Endothelial cell (in vitro differentiated cells): ENCODE data around the gene SYTL2. TPM values are rescaled to one million over a fixed set of nuclear protein-coding genes. Genes with fewer than 3 reads are reported as not detected.

ENCODE experiments used
- DNase-seq: peaks from one replicate; pipeline ENCODE4 v3.0.0; 2021; ENCODE audit warnings: low spot score
- H3K27ac Mint-ChIP-seq: one replicate; pipeline ENCODE4 v1.8.0; 2021; ENCODE audit warnings: mixed read lengths, inconsistent platforms; ENCODE audit not compliant: unreplicated experiment
- H3K27me3 Mint-ChIP-seq: one replicate; pipeline ENCODE4 v1.8.0; 2021; ENCODE audit warnings: mild to moderate bottlenecking, moderate library complexity, mixed read lengths, inconsistent platforms; ENCODE audit not compliant: unreplicated experiment
- H3K36me3 Mint-ChIP-seq: one replicate; pipeline ENCODE4 v1.8.0; 2021; ENCODE audit warnings: mild to moderate bottlenecking, low read depth, mixed read lengths, inconsistent platforms; ENCODE audit not compliant: unreplicated experiment
- H3K4me1 Mint-ChIP-seq: one replicate; pipeline ENCODE4 v1.8.0; 2021; ENCODE audit warnings: mild to moderate bottlenecking, mixed read lengths, inconsistent platforms; ENCODE audit not compliant: unreplicated experiment
- H3K4me3 Mint-ChIP-seq: one replicate; pipeline ENCODE4 v1.8.0; 2021; ENCODE audit warnings: mild to moderate bottlenecking, mixed read lengths, inconsistent platforms; ENCODE audit not compliant: unreplicated experiment
- H3K9me3 Mint-ChIP-seq: one replicate; pipeline ENCODE4 v1.8.0; 2021; ENCODE audit warnings: mixed read lengths, inconsistent platforms; ENCODE audit not compliant: unreplicated experiment
- CTCF ChIP-seq: fragments of 200-600 bp; sonication (generic); IDR thresholded peaks from one replicate; pipeline ENCODE4 v1.5.0; 2021; ENCODE audit warnings: antibody characterized with exemption; ENCODE audit not compliant: unreplicated experiment
- total RNA-seq: library from RNA; stranded (reverse); fragmentation: NEBNext Ultra II Directional; extraction: Animal tissue kit (Norgen Biotek cat#: 25700); gene quantifications from one replicate; pipeline ENCODE4 v1.2.1, GENCODE V29; 2021; ENCODE audit not compliant: unreplicated experiment

Gene SYTL2
- total RNA-seq, 1 donor from 2014 or later: 4.0 TPM

GRCh38 chr11:85835263-85835662 is 24.3 kb upstream of the SYTL2 start:
- H3K4me1 Mint-ChIP-seq: peaks cover 6% of the 10 kb centered on the region
- no peaks in the 10 kb centered on the region for H3K27me3 Mint-ChIP-seq
- H3K4me3 Mint-ChIP-seq: no peak overlapping the region
- TF ChIP-seq CTCF: no peak
- DNase-seq: no peak
- no peaks in the 10 kb centered on the region for H3K9me3 Mint-ChIP-seq
- no peaks in the 10 kb centered on the region for H3K36me3 Mint-ChIP-seq
- H3K27ac Mint-ChIP-seq: no peak overlapping the region

- Mint-ChIP-seq H3K27me3 (no peaks in the 10 kb centered on the region), H3K4me1 (peaks cover 6% of the 10 kb centered on the region), H3K27ac (no peak overlapping the region), H3K36me3 (no peaks in the 10 kb centered on the region), H3K4me3 (no peak overlapping the region), H3K9me3 (no peaks in the 10 kb centered on the region)
- no peak for DNase-seq
- TF ChIP-seq CTCF: no peak
Measured at GRCh38 chr11:85831050-85831449, 20.1 kb upstream of the SYTL2 start.

- no peak overlapping the region for H3K4me3 Mint-ChIP-seq
- H3K9me3 Mint-ChIP-seq: no peaks in the 10 kb centered on the region
- H3K4me1 Mint-ChIP-seq: peaks cover 6% of the 10 kb centered on the region
- no peaks in the 10 kb centered on the region for H3K27me3 Mint-ChIP-seq
- H3K36me3 Mint-ChIP-seq: no peaks in the 10 kb centered on the region
- TF ChIP-seq CTCF: no peak
- no peak overlapping the region for H3K27ac Mint-ChIP-seq
- DNase-seq: no peak
Measured at GRCh38 chr11:85829172-85829571, 18.2 kb upstream of the SYTL2 start.

- no peak for DNase-seq
- no peaks in the 10 kb centered on the region for H3K27me3 Mint-ChIP-seq
- no peaks in the 10 kb centered on the region for H3K9me3 Mint-ChIP-seq
- no peak overlapping the region for H3K4me3 Mint-ChIP-seq
- TF ChIP-seq CTCF: no peak
- no peaks in the 10 kb centered on the region for H3K36me3 Mint-ChIP-seq
- H3K4me1 Mint-ChIP-seq: peaks cover 12% of the 10 kb centered on the region
- no peak overlapping the region for H3K27ac Mint-ChIP-seq
Measured at GRCh38 chr11:85828640-85828978, 17.7 kb upstream of the SYTL2 start.

- H3K27me3 Mint-ChIP-seq: no peaks in the 10 kb centered on the region
- TF ChIP-seq CTCF: no peak
- H3K4me1 Mint-ChIP-seq: peaks cover 12% of the 10 kb centered on the region
- H3K36me3 Mint-ChIP-seq: no peaks in the 10 kb centered on the region
- DNase-seq: no peak
- H3K4me3 Mint-ChIP-seq: no peak overlapping the region
- no peak overlapping the region for H3K27ac Mint-ChIP-seq
- no peaks in the 10 kb centered on the region for H3K9me3 Mint-ChIP-seq
Measured at GRCh38 chr11:85827748-85828639, 17.1 kb upstream of the SYTL2 start.
